DMS79 treated with DMSO at 0.1 percent for 48 hours (cell line): ENCODE measurements around the gene SNAI3.

Experiments used
- DNase-seq: peaks from one replicate; lab custom pipeline; 2025; lab: John Stamatoyannopoulos, UW

The SNAI3 gene

GRCh38 chr16:88650749-88651275 lies 35.5 kb downstream of the SNAI3 start, which contains the start of gene CYBA:
Gene CYBA (minus strand): TSS chr16:88651053. CDS start chr16:88651013, 40 bp downstream.
- peak; percentile 13 for DNase-seq

DNA sequence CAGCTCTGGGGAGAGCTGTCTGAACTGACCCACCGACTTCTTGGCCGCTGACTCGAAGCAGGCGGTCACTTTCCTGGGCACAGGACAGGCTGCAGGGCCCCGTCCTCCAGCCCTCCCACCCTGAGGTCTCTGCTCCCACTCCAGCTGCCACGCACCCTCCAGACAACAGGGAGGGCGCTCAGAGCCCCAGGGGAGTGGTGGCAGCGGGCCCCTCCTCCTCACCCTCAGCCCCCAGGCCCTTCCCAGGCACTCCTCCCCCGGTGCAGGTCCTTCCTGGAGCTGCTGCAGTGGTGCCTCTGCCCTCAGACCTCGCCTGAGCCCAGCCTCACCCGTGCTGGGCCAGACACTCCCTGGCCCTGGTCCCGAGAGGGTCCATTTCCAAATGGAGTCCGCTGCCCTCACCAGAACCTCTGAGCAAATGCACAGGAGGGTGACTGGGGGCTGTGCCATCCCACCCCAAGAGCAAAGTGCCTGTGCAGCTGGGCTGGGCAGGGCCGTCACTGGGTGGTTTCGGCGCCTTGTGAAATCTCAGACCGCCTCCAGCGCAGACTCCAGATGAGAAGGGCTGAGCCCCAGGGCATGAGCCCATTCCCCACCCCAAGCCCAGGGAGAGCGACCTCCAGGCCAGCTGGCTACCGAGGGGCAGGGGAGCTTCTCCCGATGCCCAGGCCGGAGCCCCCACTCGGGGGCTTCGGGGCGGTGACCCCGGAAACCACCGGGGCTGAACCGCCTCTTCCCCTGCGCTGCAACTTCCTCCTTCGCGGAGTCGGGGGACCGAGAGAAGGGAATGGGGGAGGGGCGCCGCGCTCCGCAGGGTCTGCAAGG lies 36.2 kb downstream of the SNAI3 start:
- DNase-seq = no peak

DNA sequence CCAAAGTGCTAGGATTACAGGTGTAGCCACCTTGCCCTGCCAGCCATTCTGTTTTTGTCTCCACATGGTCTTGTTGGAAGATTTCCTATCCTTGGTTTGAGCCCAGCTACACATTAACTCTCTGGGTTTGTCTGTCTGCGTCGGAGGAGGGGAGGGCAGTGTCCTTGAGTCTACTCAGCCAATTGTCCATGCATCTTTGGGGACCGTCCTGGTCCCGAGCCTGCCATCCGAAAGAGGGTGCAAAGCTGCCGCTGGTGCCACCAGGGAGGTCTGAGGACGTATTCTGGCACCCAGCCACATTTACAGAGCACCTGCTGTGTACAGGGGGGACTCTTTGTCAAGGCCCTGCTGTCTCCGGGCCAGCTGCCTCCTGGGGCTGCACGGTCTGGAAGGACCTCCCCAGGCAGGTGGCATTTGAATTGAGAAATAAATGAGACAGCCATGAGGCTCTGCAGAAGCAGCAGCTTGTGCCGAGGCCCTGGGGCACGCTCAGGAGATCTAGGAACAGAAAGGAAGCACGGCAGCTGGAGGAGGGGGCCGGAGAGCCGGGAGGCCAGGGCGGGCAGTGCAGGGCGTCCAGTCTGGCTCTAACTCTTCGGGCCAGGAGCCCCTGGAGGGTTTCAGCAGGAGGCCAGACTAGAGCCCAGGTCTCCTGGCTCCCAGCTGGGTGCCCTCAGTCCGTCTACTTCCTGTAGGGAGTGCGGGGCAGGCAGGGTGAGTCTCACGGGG lies 36.9 kb downstream of the SNAI3 start:
- no peak for DNase-seq

DNA sequence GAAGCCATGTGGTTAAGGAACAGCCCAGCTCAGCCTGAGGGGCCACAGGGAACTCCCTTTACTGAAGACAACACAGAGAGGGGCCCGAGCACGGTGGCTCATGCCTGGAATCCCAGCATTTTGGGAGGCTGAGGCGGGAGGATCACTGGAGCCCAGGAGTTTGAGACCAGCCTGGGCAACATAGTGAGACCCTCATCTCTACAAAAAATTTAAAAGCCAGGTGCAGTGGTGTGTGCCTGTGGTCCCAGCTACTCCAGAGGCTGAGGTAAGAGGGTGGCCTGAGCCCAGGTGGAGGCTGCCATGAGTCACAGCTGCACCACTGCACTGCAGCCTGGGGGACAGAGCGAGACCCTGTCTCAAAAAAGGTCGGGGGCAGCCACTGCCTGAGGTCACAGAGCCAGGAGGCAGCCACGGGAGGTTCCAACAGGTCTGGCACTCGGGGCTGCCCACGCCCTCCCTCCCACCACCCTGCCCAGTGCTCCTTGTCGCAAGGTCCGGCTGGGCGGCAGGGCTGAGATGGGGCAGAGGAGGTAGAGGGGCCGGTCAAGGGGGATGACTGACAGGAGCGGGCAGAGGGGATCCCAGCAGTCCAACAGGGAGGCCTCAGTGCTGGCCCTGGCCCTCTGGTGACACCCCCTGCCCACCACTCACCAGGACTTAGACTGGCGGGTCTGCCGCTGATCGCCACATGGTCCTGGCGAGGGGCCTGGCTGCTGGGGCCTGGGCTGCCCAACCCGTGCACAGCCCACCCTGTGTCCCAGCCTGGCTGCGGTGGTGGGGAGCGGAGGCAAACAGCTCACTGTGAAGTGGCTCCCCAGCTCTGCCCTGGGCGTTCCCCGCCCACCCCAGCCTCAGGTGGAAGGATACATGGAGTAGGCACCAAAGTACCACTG lies 38.9 kb downstream of the SNAI3 start:
- DNase-seq = no peak

DNA sequence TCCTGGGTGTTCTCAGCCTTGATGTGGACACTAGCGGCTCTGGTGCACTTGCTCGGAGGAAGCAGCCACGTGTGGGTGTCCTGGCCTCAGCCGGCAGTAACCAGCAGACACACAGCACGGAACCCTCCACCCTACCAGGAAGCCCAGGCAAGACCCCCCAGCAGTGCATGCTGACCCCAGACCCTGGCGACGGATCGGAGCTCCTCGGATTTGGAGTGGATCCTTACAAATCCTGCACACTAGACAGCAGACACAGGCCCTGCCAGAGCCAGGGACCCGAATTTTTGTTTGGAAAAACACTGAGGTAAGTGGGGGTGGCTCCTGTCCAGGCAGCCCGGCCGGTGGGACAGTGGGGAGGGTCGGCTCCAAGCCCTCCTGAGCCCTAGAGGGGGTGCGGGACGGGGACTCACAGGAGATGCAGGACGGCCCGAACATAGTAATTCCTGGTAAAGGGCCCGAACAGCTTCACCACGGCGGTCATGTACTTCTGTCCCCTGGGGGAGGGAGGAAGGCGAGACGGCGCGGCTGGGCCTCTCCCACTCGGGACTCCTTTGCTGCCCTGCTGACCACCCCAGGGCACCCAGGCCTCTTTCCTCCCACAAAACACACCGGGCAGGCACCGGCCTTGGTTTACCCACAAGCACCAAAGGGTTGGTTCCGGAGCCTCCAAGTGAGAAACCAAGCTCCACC lies 39.8 kb downstream of the SNAI3 start:
- no peak for DNase-seq

GRCh38 chr16:88645941-88646340 lies 40.4 kb downstream of the SNAI3 start:
- DNase-seq = no peak

DNA sequence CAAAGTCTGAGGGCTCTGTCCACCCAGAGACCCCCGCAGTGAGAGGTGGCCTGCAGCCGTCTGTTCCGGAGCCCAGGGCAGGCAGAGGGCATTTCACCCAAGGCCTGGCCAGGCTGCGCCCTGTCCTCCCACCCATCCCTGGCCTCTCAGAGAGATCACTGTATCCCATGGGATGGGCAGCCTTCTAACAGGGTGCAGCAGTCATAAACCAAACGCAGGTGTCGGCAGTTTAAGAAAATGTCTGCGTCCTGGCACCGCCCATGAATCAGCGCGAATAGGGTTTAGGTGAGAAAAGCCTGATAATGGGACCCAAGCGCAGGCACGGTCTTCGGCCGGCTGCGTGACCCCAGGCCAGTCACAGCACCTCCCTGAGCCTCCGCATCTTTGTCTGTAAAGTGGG lies 40.9 kb downstream of the SNAI3 start:
- DNase-seq = no peak

DNA sequence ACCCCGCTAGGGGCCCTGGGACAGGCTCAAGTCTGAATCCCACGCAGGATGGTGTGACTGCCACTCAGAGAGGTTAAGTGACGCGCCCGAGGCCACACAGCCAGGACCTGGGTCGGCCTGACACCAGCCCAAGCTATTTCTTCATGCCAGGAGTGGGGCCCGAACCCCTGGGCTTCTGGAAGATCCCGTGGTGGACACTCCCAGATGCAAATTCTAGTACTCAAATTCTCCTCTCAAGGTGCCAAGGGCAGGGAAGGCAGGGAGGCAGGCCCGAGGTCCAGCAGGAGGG lies 42.7 kb downstream of the SNAI3 start:
- no peak for DNase-seq

- no peak for DNase-seq
Observed at GRCh38 chr16:88642881-88643643, 43.2 kb downstream of the SNAI3 start.

DNA sequence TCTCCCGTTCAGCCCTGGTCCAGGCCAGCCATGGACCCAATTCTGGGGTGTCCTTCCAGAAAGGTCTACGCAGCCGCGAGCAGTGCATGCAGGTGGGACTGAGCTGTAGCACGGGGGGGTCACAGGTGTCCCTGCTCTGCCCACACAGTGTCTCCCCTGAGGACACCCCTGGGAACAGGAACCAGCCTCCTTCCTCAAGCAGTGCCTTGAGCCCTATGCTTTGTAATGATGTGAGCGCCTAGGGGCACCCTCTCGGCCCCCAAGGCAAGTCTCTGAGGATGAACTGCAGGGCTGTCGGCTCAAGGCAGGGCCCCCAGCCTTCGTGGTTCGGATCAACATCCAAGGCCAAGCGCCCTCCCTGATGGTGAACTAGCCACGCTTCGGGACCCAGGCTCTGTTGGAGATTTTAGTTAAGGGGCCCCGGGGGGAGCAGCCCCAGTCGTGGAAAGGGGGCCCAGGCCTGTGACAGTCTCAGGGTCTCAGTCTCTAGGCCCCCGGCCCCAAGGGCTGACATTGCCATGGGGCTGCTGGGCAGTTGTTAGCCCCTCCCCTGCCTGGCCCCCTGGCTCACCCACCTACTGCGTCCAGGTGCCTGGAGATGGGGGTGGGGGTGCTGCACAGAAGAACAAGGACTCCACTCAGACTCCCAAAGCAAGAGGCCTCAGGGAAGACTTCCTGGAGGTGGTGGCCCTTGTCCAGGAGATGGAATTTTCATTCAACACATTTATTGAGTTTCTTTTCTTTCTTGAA lies 45.6 kb downstream of the SNAI3 start:
- no peak for DNase-seq

- no peak for DNase-seq
Observed at GRCh38 chr16:88640039-88640495, 46.2 kb downstream of the SNAI3 start.

DNA sequence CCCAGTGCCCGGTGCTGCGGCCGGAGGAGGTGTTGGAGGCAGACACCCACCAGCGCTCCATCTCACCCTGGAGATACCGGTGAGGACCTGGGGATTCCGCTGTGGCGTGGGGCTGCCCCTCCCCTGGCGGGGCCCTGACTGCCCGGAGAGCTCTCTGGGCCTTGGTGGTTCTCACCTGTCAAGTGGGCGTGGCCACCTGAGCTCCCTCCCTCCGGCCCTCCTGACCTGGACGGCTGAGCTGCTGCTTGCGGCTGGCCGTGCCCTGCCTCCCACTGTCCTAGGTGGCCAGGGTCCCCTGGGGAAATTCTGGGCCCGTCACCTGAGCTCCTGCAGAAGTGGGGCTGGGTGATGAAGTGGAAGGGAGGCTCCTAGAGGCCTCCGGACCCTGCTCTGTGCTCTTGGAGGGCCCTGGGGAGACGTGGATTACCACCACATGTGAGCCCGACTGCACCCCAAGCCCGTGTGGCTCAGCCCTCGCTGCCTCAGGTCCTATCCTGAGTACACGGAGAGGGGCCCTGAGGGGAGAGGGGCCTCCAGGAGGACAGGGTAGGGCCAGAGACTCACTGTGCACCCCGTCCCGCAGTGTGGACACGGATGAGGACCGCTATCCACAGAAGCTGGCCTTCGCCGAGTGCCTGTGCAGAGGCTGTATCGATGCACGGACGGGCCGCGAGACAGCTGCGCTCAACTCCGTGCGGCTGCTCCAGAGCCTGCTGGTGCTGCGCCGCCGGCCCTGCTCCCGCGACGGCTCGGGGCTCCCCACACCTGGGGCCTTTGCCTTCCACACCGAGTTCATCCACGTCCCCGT lies 46.9 kb downstream of the SNAI3 start:
- no peak for DNase-seq

GRCh38 chr16:88638323-88639230 lies 47.7 kb downstream of the SNAI3 start, which contains the start of gene IL17C:
Gene IL17C (plus strand): TSS chr16:88638572. CDS start chr16:88638642, 70 bp downstream.
- peak; percentile 68 for DNase-seq

DNA sequence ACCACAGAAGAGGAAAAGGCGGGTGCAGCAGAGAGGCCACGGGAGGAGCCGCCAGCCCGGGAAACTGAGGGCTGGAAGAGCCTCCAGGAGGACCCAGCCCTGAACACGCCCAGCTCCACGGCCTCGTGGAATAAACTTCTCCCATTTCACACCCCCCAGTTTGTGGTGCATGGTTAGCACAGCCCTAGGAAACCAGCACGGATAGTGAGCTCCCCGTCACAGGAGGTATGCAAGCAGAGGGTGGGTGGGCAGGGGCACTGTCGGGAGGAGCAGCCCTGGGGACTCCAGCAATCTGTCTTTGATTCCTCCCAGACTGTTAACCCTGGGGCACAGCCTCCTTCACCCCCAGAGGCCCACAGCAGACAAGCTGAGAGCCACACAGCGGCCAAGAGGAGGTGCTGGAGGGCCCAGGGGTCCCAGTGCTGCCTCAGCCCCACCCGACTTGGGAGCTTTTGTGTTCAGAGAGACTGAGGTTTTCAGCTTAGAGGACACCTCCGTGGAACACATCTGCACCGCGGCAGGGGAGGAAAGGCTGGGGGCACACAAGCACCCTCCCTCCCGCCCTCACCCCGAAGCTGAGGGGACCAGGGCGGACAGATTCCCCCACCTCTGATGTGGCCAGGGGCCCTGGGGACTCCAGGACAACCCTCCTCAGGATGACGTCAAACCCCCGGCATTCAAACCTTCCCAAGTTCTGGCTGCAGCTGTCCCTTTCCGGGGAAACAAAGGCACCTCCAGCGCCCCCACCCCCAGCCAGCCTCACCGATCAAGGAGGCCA lies 49.6 kb downstream of the SNAI3 start:
- no peak for DNase-seq

GRCh38 chr16:88635671-88636319 lies 50.5 kb downstream of the SNAI3 start:
- DNase-seq = peak; percentile 22

DNA sequence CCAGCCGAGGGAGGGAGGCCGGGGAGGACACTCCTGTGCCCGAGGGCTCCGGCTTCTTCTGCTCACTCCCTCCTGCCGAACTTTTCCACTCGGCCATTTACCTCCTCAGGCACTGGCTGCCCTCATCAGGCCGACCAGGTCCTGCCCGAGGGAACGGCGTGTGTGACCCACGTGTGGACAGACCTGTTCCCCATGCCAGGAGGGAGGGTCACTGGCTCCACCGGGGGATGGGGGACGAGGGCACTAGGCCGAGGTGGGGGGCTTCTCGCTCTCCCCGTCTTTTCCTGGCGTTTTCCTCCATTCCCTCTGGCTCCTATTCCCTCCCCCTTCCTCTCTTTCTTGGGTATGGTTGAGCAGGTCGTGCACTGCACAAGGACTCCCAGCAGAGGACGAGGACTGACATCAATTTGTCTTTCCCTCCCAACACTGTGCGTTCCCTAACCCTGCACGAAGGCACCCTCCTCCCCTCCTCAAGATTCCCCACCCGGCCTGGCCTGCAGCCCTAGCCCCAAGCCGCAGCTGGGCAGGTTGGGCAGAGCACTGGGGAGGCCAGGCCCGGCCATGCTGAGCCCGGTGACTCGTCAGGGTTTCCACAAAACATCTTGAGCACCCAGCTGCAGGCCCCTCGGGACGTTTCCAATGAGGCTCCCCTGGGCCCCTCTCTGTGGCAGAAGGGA lies 51.2 kb downstream of the SNAI3 start:
- no peak for DNase-seq
